Fibroblast of mammary gland (primary cell): ENCODE data around the gene PGM5.

Source experiments
- DNase-seq: peaks from one replicate; pipeline ENCODE4 v3.0.0-alpha.2; 2010; ENCODE audit warnings: low read depth
- H3K4me3 ChIP-seq: 2 replicates; pipeline ENCODE4 v1.5.1; 2011; ENCODE audit warnings: low read depth, mild to moderate bottlenecking, low read length, moderate library complexity; ENCODE audit not compliant: control insufficient read depth
- CTCF ChIP-seq: conservative IDR thresholded peaks from 2 replicates; pipeline ENCODE4 v1.5.1; 2011; ENCODE audit warnings: low read depth, low read length, inconsistent platforms; ENCODE audit not compliant: control insufficient read depth, insufficient read depth

The PGM5 gene

GRCh38 chr9:68558545-68558944, 202.1 kb downstream of the PGM5 start:
- no peak for TF ChIP-seq CTCF
- DNase-seq, result no peak
- H3K4me3 ChIP-seq, result no peak overlapping the region

- H3K4me3 ChIP-seq, result no peak overlapping the region
- peak; percentile 40 for TF ChIP-seq CTCF
- DNase-seq, result peak; percentile 70
Measured at GRCh38 chr9:68560071-68560844, 203.8 kb downstream of the PGM5 start.

DNA sequence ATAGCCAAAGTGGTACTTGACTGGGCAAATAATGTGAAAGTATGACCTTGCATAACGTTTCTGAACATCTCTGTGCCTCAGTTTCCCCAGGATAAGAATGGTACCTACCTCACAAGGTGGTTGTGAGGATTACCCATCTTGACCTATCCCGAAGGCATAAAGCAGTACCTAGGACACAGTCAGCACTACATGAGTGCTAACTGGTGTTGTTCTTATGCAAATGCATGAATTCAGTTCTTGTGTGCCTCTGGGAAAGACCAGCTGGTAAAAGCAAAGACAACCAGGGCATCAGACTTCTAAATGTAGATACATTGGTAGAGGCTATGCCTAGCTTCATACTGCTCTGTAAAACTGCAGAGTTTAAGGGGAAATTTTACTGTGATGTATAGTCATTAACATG, 206.1 kb downstream of the PGM5 start:
- DNase-seq, result no peak
- TF ChIP-seq CTCF, result no peak
- no peak overlapping the region for H3K4me3 ChIP-seq

DNA sequence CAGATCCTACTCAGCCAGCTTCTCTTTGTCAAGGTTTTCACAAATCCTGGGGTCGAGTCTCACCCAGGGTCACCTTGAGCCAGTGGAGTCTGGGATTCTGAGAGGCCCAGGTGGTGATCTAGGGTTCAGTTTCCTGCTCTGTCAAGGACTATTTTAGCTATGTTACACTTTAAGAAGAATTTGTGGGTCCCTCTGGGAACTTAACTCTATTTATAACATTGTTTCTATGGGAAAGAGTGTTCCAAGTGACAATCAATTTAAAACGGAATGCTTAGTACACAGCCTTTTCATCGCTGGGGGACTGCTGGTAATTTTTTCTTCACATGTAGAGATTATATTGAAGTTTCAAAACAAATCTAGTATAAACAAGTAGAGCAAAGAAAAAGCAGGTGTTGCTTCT, 211.2 kb downstream of the PGM5 start:
- H3K4me3 ChIP-seq, result no peak overlapping the region
- no peak for DNase-seq
- TF ChIP-seq CTCF, result no peak

DNA sequence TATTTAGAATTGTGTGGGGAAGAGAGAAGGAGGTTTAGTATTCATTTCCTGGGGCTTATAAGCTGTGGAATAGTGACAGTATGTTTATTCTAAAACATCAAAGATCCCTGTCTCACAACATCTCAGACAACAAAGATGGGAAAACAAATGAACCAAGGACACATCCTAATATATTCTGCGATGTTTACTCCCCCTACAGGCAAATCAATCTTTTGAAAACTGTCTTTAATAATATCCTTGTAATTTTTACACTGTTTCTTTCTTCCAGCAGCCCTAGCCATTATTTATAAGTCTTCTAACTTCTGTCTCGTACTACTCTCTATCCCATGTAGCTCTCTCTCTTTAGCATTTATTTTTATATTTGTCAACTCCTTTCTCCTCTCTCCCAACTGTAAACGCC, 217.7 kb downstream of the PGM5 start:
- no peak overlapping the region for H3K4me3 ChIP-seq
- DNase-seq, result no peak
- TF ChIP-seq CTCF, result peak; percentile 23

GRCh38 chr9:68575817-68576216, 219.4 kb downstream of the PGM5 start:
- no peak overlapping the region for H3K4me3 ChIP-seq
- no peak for DNase-seq
- TF ChIP-seq CTCF, result no peak
